WI38 (cell line): Measurements from ENCODE around the gene NTN4.
"Not testable (repeated sequence)": the region's sequence is repeated elsewhere in the genome, so short reads cannot be mapped to it uniquely, and the experiment has no call there.

Experiments used
- H3K4me3 ChIP-seq: 2 replicates; pipeline ENCODE4 v1.5.1; 2011; ENCODE audit warnings: low read depth, mild to moderate bottlenecking, control low read depth, low read length
- CTCF ChIP-seq: IDR thresholded peaks from 2 replicates; pipeline ENCODE4 v1.5.1; 2012; ENCODE audit warnings: low read depth, mild to moderate bottlenecking, control low read depth, low read length

NTN4 gene

GRCh38 chr12:95763809-95764253 lies 26.7 kb downstream of the NTN4 start:
- no peak overlapping the region for H3K4me3 ChIP-seq
- TF ChIP-seq CTCF = no peak

GRCh38 chr12:95762123-95762785 lies 28.3 kb downstream of the NTN4 start:
- no peak overlapping the region for H3K4me3 ChIP-seq
- TF ChIP-seq CTCF = no peak

GRCh38 chr12:95760371-95760770 lies 30.2 kb downstream of the NTN4 start:
- no peak for TF ChIP-seq CTCF
- no peak overlapping the region for H3K4me3 ChIP-seq

GRCh38 chr12:95759718-95760117 lies 30.8 kb downstream of the NTN4 start:
- no peak overlapping the region for H3K4me3 ChIP-seq
- TF ChIP-seq CTCF = no peak

GRCh38 chr12:95759039-95759438 lies 31.5 kb downstream of the NTN4 start:
- no peak overlapping the region for H3K4me3 ChIP-seq
- TF ChIP-seq CTCF = no peak

- H3K4me3 ChIP-seq = no peak overlapping the region
- TF ChIP-seq CTCF = no peak
These were observed 34.2 kb downstream of the NTN4 start for GRCh38 chr12:95756362-95756761.

- no peak overlapping the region for H3K4me3 ChIP-seq
- no peak for TF ChIP-seq CTCF
These were observed 35.2 kb downstream of the NTN4 start for GRCh38 chr12:95755261-95755865.

- H3K4me3 ChIP-seq = not testable (repeated sequence)
These were observed 44.5 kb downstream of the NTN4 start for GRCh38 chr12:95746062-95746461.
